Trophoblast cell (in vitro differentiated cells and primary cell): ENCODE results near the gene TCL1A.

Experiments used
- DNase-seq, 2 donors: peaks; one replicate each; pipeline ENCODE4 v3.0.0-alpha.2; 2016
- H2AFZ ChIP-seq: 2 replicates; pipeline ENCODE4 v1.6.1; 2013; ENCODE audit warnings: low read length, moderate library complexity, mild to moderate bottlenecking; ENCODE audit not compliant: insufficient read depth, poor library complexity
- H2AK5ac ChIP-seq: 2 replicates; pipeline ENCODE4 v1.6.1; 2013; ENCODE audit warnings: mild to moderate bottlenecking, low read length
- H2BK120ac ChIP-seq: 2 replicates; pipeline ENCODE4 v1.6.1; 2013; ENCODE audit warnings: low read length, mild to moderate bottlenecking, moderate library complexity; ENCODE audit not compliant: insufficient read depth, poor library complexity
- H2BK12ac ChIP-seq: 2 replicates; pipeline ENCODE4 v1.6.1; 2013; ENCODE audit warnings: mild to moderate bottlenecking, low read length, moderate library complexity
- H2BK5ac ChIP-seq: 2 replicates; pipeline ENCODE4 v1.6.1; 2013; ENCODE audit warnings: low read length, low read depth, moderate library complexity, mild to moderate bottlenecking; ENCODE audit not compliant: poor library complexity
- H3K14ac ChIP-seq: 2 replicates; pipeline ENCODE4 v1.6.1; 2013; ENCODE audit warnings: mild to moderate bottlenecking, low read length
- H3K18ac ChIP-seq: 2 replicates; pipeline ENCODE4 v1.6.1; 2013; ENCODE audit warnings: mild to moderate bottlenecking, low read length
- H3K23ac ChIP-seq: 2 replicates; pipeline ENCODE4 v1.6.1; 2013; ENCODE audit warnings: low read length
- H3K27ac ChIP-seq: 2 replicates; pipeline ENCODE4 v1.5.1; 2013; ENCODE audit warnings: low read depth, mild to moderate bottlenecking, inconsistent platforms, low read length, moderate library complexity
- H3K27me3 ChIP-seq: 2 replicates; pipeline ENCODE4 v1.6.1; 2013; ENCODE audit warnings: inconsistent platforms, mild to moderate bottlenecking, low read length, moderate library complexity; ENCODE audit not compliant: insufficient read depth
- H3K36me3 ChIP-seq, 2 experiments: 1 replicate in 1 of 2; 2 replicates in 1 of 2; pipeline ENCODE4 v1.6.1; 2013; ENCODE audit warnings: low read length in 2 of 2, mild to moderate bottlenecking in 2 of 2, moderate library complexity in 1 of 2; ENCODE audit not compliant: insufficient read depth in 2 of 2, control insufficient read depth in 1 of 2
- H3K4ac ChIP-seq: 2 replicates; pipeline ENCODE4 v1.6.1; 2013; ENCODE audit warnings: low read depth, mild to moderate bottlenecking, low read length, moderate library complexity
- H3K4me1 ChIP-seq, 2 experiments: 1 replicate in 1 of 2; 2 replicates in 1 of 2; pipeline ENCODE4 v1.6.1; 2013; ENCODE audit warnings: low read length in 2 of 2, mild to moderate bottlenecking in 2 of 2, moderate library complexity in 1 of 2; ENCODE audit not compliant: insufficient read depth in 2 of 2, control insufficient read depth in 1 of 2
- H3K4me2 ChIP-seq: 2 replicates; pipeline ENCODE4 v1.6.1; 2013; ENCODE audit warnings: inconsistent platforms, mild to moderate bottlenecking, low read length, moderate library complexity
- H3K4me3 ChIP-seq: 2 replicates; pipeline ENCODE4 v1.5.1; 2013; ENCODE audit warnings: mild to moderate bottlenecking, low read depth, low read length, inconsistent platforms
- H3K79me1 ChIP-seq: one replicate; pipeline ENCODE4 v1.6.1; 2013; ENCODE audit warnings: low read length
- H3K79me2 ChIP-seq: 2 replicates; pipeline ENCODE4 v1.6.1; 2013; ENCODE audit warnings: low read length, mild to moderate bottlenecking; ENCODE audit not compliant: control insufficient read depth, insufficient read depth, poor library complexity
- H3K9ac ChIP-seq: 2 replicates; pipeline ENCODE4 v1.6.1; 2013; ENCODE audit warnings: mild to moderate bottlenecking, low read length
- H3K9me3 ChIP-seq: 2 replicates; pipeline ENCODE4 v1.6.1; 2013; ENCODE audit warnings: low read depth, mild to moderate bottlenecking, control low read depth, inconsistent platforms, low read length; ENCODE audit not compliant: insufficient read depth
- H4K12ac ChIP-seq: 2 replicates; pipeline ENCODE4 v1.6.1; 2013; ENCODE audit warnings: low read depth, mild to moderate bottlenecking, low read length, moderate library complexity
- H4K8ac ChIP-seq: 2 replicates; pipeline ENCODE4 v1.6.1; 2013; ENCODE audit warnings: low read depth, mild to moderate bottlenecking, low read length, moderate library complexity
- H4K91ac ChIP-seq: one replicate; pipeline ENCODE4 v1.6.1; 2013; ENCODE audit warnings: low read depth, mild to moderate bottlenecking, low read length, moderate library complexity
- WGBS: extraction: QIAGEN DNeasy Blood & Tissue Kit; methylation state at CpG from one replicate; pipeline ENCODE4 v1.1.7; 2013; ENCODE audit warnings: missing lambda C conversion rate; ENCODE audit not compliant: insufficient read length, insufficient coverage; ENCODE audit errors: extremely low coverage; 5-methylcytosine and 5-hydroxymethylcytosine counted together

Gene TCL1A

DNA sequence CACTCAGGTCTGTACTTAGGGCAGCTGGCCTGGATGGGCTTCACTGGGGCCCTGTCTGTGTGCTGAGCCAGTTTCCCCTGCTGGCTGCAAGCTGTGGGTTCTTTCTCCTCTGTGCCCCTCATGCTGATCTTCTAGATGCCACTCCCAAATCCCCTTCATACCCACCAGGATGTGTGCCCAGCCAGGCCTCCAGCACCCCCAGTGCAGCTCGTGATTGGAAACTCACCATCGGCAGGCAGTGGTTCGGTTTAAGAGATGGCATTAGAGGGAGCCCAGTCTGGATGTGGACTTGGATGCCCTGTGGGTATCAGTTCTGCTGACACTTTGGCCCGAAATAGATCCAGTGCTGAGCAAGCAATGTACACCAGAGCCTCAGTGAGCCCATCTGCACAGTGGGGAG is 21.8 kb downstream of the TCL1A start:
- no peak overlapping the region for H2BK12ac ChIP-seq
- WGBS, result no CpG with 5 or more reads among the region's 4 CpGs
- no peak overlapping the region for H3K4me2 ChIP-seq
- no peak overlapping the region for H2BK120ac ChIP-seq
- H3K4ac ChIP-seq, result no peak overlapping the region
- H3K36me3 ChIP-seq, result no peaks in the 10 kb centered on the region
- H4K8ac ChIP-seq, result no peak overlapping the region
- no peak overlapping the region for H3K9ac ChIP-seq
- no peak overlapping the region for H2AK5ac ChIP-seq
- H3K79me1 ChIP-seq, result no peaks in the 10 kb centered on the region
- H4K12ac ChIP-seq, result no peak overlapping the region
- no peak overlapping the region for H2BK5ac ChIP-seq
- no peaks in the 10 kb centered on the region for H3K79me2 ChIP-seq
- no peak overlapping the region for H4K91ac ChIP-seq
- no peak overlapping the region for H2AFZ ChIP-seq
- no peaks in the 10 kb centered on the region for H3K27me3 ChIP-seq
- no peak overlapping the region for H3K14ac ChIP-seq
- no peak overlapping the region for H3K23ac ChIP-seq
- no peaks in the 10 kb centered on the region for H3K4me1 ChIP-seq
- no peak overlapping the region for H3K18ac ChIP-seq
- H3K27ac ChIP-seq, result no peak overlapping the region
- H3K4me3 ChIP-seq, result no peak overlapping the region
- peaks cover 2% of the 10 kb centered on the region for H3K9me3 ChIP-seq
- no peak for DNase-seq

DNA sequence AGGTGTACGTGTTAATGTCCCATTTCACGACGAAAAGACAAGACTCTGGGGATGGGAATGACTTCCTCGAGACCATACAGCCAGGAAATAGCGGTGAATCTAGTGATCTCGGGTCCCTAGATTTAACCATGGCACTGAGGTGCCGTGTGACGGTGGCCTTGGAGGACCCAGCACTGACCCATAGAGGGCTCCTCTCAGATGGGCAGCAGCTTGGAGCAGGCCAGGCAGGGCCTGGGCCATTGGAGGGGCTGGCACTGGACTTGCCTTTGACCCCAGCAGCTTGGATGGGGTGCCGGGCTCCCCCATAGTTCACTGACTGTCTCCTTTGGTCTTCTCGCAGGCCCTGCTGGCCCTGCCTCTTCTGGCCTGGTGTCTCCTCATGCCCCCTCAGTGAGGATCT is 22.3 kb downstream of the TCL1A start:
- no peak for DNase-seq
- Histone ChIP-seq H3K4me3 (no peak overlapping the region), H3K18ac (no peak overlapping the region), H2BK5ac (no peak overlapping the region), H3K4ac (no peak overlapping the region), H2AFZ (no peak overlapping the region), H4K8ac (no peak overlapping the region), H3K27me3 (no peaks in the 10 kb centered on the region), H3K4me1 (peaks cover 0 to 4% of the 10 kb centered on the region in 2 experiments), H3K79me1 (no peaks in the 10 kb centered on the region), H3K79me2 (no peaks in the 10 kb centered on the region), H3K4me2 (no peak overlapping the region), H3K36me3 (no peaks in the 10 kb centered on the region), H3K14ac (no peak overlapping the region), H3K9me3 (peaks cover 2% of the 10 kb centered on the region), H3K27ac (no peak overlapping the region), H2BK120ac (no peak overlapping the region), H4K12ac (no peak overlapping the region), H2AK5ac (no peak overlapping the region), H3K23ac (no peak overlapping the region), H2BK12ac (no peak overlapping the region), H4K91ac (no peak overlapping the region), H3K9ac (no peak overlapping the region)
- WGBS, result no CpG with 5 or more reads among the region's 10 CpGs

DNA sequence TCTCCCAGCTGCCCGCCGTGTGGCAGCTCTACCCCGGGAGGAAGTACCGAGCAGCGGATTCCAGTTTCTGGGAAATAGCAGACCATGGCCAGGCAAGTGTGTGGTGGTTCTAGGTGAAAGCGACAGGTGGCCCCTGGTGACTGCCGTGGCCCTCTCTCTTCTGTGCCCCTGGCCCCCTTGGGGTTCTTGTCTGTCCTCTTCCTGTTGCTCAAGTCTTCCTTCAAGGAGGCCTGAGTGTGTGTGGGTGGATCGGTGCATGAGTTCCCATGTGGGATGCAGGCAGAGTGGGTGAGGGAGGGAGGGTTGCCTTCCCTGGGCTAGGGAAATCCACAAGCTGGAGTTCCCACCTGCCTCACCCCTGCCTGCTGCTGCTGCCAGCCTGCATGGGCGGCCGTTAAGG is 23.1 kb downstream of the TCL1A start:
- Histone ChIP-seq H2BK5ac (no peak overlapping the region), H2BK120ac (no peak overlapping the region), H3K79me1 (no peaks in the 10 kb centered on the region), H4K8ac (no peak overlapping the region), H3K79me2 (no peaks in the 10 kb centered on the region), H2AFZ (no peak overlapping the region), H3K4me1 (peaks cover 0 to 6% of the 10 kb centered on the region in 2 experiments), H4K91ac (no peak overlapping the region), H3K23ac (no peak overlapping the region), H3K9me3 (peaks cover 2% of the 10 kb centered on the region), H3K4me2 (no peak overlapping the region), H3K27me3 (no peaks in the 10 kb centered on the region), H3K18ac (no peak overlapping the region), H3K4ac (no peak overlapping the region), H3K36me3 (no peaks in the 10 kb centered on the region), H3K14ac (no peak overlapping the region), H4K12ac (no peak overlapping the region), H3K4me3 (no peak overlapping the region), H3K9ac (no peak overlapping the region), H3K27ac (no peak overlapping the region), H2BK12ac (no peak overlapping the region), H2AK5ac (no peak overlapping the region)
- WGBS, result no CpG with 5 or more reads among the region's 10 CpGs
- no peak for DNase-seq

DNA sequence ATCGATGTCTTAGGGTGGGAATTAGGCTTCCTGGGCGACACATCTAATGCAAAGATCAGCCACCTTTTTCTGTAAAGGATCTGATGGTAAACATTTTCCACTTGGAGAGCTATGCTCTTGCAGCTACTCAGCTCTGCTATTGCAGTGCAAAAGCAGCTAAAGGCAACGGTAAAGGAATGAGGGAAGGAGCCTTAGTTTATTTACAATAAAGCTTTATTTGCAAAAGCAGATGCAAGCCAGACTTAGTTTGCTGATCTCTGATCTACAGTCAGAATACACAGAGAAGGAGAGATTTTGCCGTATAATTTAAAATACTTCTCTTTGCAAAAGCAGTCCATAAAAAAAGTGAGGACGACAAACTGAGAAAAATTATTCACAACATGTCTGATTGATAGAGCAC is 24.5 kb downstream of the TCL1A start:
- no peak overlapping the region for H4K91ac ChIP-seq
- no peak overlapping the region for H3K9ac ChIP-seq
- H2BK12ac ChIP-seq, result no peak overlapping the region
- H3K4me1 ChIP-seq, result peaks cover 0 to 6% of the 10 kb centered on the region in 2 experiments
- no peaks in the 10 kb centered on the region for H3K27me3 ChIP-seq
- no CpG with 5 or more reads among the region's 5 CpGs for WGBS
- no peak overlapping the region for H3K4me3 ChIP-seq
- peaks cover 2% of the 10 kb centered on the region for H3K9me3 ChIP-seq
- no peak overlapping the region for H3K18ac ChIP-seq
- no peak overlapping the region for H4K12ac ChIP-seq
- H3K14ac ChIP-seq, result no peak overlapping the region
- no peak for DNase-seq
- H3K79me2 ChIP-seq, result no peaks in the 10 kb centered on the region
- H3K79me1 ChIP-seq, result no peaks in the 10 kb centered on the region
- H3K36me3 ChIP-seq, result no peaks in the 10 kb centered on the region
- H2AK5ac ChIP-seq, result no peak overlapping the region
- H2AFZ ChIP-seq, result no peak overlapping the region
- no peak overlapping the region for H3K27ac ChIP-seq
- no peak overlapping the region for H3K23ac ChIP-seq
- no peak overlapping the region for H2BK5ac ChIP-seq
- H4K8ac ChIP-seq, result no peak overlapping the region
- H3K4ac ChIP-seq, result no peak overlapping the region
- H3K4me2 ChIP-seq, result no peak overlapping the region
- H2BK120ac ChIP-seq, result no peak overlapping the region
